Small intestine (tissue), 7 donors: ENCODE results near the gene REG1A. TPM values are rescaled to one million over a fixed set of nuclear protein-coding genes. Genes with fewer than 3 reads are reported as not detected.

Source experiments
- DNase-seq, 2 donors: peaks; one replicate each; pipeline versions ENCODE4 v3.0.0 to v3.0.0-alpha.2; 2013
- FAIRE-seq: peaks from 2 replicates; lab custom pipeline; 2012; peaks lifted over from hg19 to GRCh38; lab: Jason Lieb, UNC
- H3K27ac ChIP-seq, 3 donors: one replicate each; pipeline ENCODE4 v1.5.1; 2013; ENCODE audit warnings: low read length in 2 of 3, mild to moderate bottlenecking in 2 of 3, control low read depth in 1 of 3, inconsistent platforms in 1 of 3, low read depth in 1 of 3, moderate library complexity in 1 of 3
- H3K27me3 ChIP-seq, 3 donors: one replicate each; pipeline ENCODE4 v1.6.1; 2013; ENCODE audit warnings: low read length in 3 of 3, inconsistent platforms in 1 of 3; ENCODE audit not compliant: control insufficient read depth in 3 of 3, insufficient read depth in 3 of 3
- H3K36me3 ChIP-seq, 3 donors: one replicate each; pipeline ENCODE4 v1.6.1; 2013; ENCODE audit warnings: low read length in 3 of 3, inconsistent platforms in 1 of 3, low read depth in 1 of 3, mild to moderate bottlenecking in 1 of 3, moderate library complexity in 1 of 3; ENCODE audit not compliant: control insufficient read depth in 3 of 3, insufficient read depth in 2 of 3
- H3K4me1 ChIP-seq, 3 donors: one replicate each; pipeline ENCODE4 v1.6.1; 2013; ENCODE audit warnings: low read length in 2 of 3, inconsistent platforms in 1 of 3, low read depth in 1 of 3, mild to moderate bottlenecking in 1 of 3, moderate library complexity in 1 of 3; ENCODE audit not compliant: control insufficient read depth in 3 of 3, insufficient read depth in 2 of 3
- H3K4me3 ChIP-seq, 3 donors: one replicate each; pipeline ENCODE4 v1.5.1; 2013; ENCODE audit warnings: low read length in 3 of 3, control low read depth in 1 of 3, inconsistent platforms in 1 of 3, low read depth in 1 of 3, mild to moderate bottlenecking in 1 of 3, moderate library complexity in 1 of 3
- H3K9me3 ChIP-seq, 2 donors: one replicate each; pipeline ENCODE4 v1.6.1; 2013; ENCODE audit warnings: low read depth in 1 of 2, low read length in 1 of 2; ENCODE audit not compliant: control insufficient read depth in 2 of 2, insufficient read depth in 1 of 2
- WGBS, 3 donors: extraction: QIAGEN DNeasy Blood & Tissue Kit; methylation state at CpG; one replicate each; pipeline ENCODE4 v1.1.7; 2013; 5-methylcytosine and 5-hydroxymethylcytosine counted together
- polyA plus RNA-seq, 4 donors: library from polyadenylated mRNA; stranded (reverse) in 3 of 4; unstranded in 1 of 4; fragments of 200-250 nt in 3 of 4; fragments of 120-200 nt in 1 of 4; gene quantifications; one replicate each; pipeline versions ENCODE4 v1.2.1 to v1.2.3, GENCODE V29; 2013
- donor health status: healthy with polysubstance abuse.
- donor health status: control.
- donor health status: control.
- donor health status: Bipolar disorder and iron deficiency.
- donor health status: healthy.

Gene REG1A
- polyA plus RNA-seq, 4 donors: 0.93 to 31,869 (median 712) TPM

DNA sequence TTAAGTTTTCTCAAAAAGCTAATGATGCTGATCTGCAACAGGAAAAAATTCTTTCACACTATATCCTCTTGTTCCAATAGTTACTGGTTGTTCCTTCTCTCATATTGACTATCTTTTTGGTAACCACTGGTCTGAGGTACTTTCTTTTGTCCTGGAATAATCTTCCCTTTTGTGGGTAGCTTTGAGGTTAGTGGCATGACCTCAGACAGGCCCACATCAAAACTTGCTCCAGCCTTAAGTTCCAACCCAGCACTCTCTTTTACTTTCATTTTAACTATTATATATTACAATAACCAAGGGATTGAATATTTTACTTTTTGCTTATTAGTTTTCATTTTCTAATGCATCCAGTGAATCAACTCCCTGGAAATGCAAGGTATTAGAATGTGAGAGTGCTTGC lies 9.5 kb downstream of the REG1A start:
- no peaks in the 10 kb centered on the region for H3K4me1 ChIP-seq
- DNase-seq (no peak), FAIRE-seq (no peak)
- no peaks in the 10 kb centered on the region for H3K9me3 ChIP-seq
- no peak overlapping the region for H3K27ac ChIP-seq
- no peaks in the 10 kb centered on the region for H3K36me3 ChIP-seq
- H3K4me3 ChIP-seq: no peak overlapping the region
- peaks cover 0 to 9% (median 0%) of the 10 kb centered on the region in 3 donors for H3K27me3 ChIP-seq

DNA sequence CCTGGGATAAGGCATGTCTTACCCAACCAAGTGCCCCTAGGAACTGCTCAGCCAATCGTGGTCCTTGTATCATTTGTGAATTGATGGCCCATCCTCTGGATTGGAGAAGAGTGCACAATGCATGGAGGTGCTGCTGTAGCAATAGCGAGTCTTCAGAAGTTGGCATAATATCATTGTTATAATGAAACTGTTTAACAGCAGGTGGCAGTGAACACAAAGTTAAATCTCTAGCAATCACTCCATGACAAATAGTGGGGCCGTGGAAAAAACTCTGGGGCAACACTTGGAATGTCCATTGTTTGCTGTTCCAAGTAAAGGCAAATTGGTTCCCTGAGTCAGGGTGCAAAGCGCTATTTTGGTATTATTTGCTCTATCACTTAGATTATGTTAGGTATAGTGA lies 11.4 kb downstream of the REG1A start:
- no peak overlapping the region for H3K27ac ChIP-seq
- WGBS, 3 donors: 38 to 65% (median 43%) methylated on average over 4 of the region's 4 CpGs
- FAIRE-seq: no peak
- H3K9me3 ChIP-seq: no peaks in the 10 kb centered on the region
- H3K4me3 ChIP-seq: no peak overlapping the region
- H3K36me3 ChIP-seq: no peaks in the 10 kb centered on the region
- peaks cover 0 to 26% (median 0%) of the 10 kb centered on the region in 3 donors for H3K27me3 ChIP-seq
- no peak for DNase-seq
- H3K4me1 ChIP-seq: no peaks in the 10 kb centered on the region

DNA sequence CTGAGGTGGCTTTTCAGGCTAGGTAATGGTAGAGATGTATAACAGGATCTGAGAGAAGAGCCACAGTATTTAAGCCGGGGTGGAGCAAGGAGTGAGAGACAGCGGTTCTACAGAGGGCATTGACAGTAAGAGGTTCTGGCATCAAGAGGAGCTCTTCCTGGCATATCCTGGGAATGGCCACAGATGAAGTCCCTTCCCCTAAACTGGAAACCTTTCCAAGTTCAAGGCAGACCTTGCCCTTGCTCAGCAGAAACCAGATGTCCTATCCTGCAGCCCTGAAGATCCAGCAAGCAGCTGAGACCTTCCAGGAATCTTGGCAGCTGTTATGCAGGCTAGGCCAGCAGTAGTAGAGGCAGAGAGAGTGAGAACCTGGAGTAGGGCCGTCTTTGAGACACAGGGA lies 18.1 kb downstream of the REG1A start:
- no peaks in the 10 kb centered on the region for H3K4me1 ChIP-seq
- DNase-seq (no peak), FAIRE-seq (no peak)
- H3K36me3 ChIP-seq: no peaks in the 10 kb centered on the region
- H3K9me3 ChIP-seq: no peaks in the 10 kb centered on the region
- WGBS, 3 donors: 81 to 88% (median 87%) methylated on average over 3 of the region's 3 CpGs
- H3K4me3 ChIP-seq: no peak overlapping the region
- no peak overlapping the region for H3K27ac ChIP-seq
- H3K27me3 ChIP-seq: peaks cover 0 to 47% (median 0%) of the 10 kb centered on the region in 3 donors

DNA sequence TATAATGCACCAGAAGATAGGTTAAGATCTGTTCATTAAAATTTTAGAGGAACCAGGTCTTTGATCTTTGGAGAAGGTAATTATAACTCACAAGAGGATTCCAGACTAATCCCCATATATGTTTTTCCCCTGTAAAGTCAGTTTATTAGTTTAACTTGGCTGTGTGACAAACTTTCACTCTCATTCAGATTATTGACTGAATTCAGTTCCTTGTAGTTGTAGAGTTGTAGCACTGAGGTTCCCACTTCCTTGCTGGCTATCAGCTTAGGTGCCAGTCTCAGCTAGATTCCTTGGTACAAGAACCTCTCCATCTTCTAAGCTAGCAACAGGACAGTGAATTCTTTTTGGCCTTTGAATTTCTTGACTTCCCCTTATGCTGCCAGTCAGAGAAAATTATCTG lies 19.1 kb downstream of the REG1A start:
- no peaks in the 10 kb centered on the region for H3K9me3 ChIP-seq
- peak; percentile 75 to 84 for DNase-seq
- no peak for FAIRE-seq
- no peaks in the 10 kb centered on the region for H3K36me3 ChIP-seq
- H3K4me1 ChIP-seq: no peaks in the 10 kb centered on the region
- H3K27ac ChIP-seq: no peak overlapping the region
- no peak overlapping the region for H3K4me3 ChIP-seq
- peaks cover 0 to 41% (median 0%) of the 10 kb centered on the region in 3 donors for H3K27me3 ChIP-seq

DNA sequence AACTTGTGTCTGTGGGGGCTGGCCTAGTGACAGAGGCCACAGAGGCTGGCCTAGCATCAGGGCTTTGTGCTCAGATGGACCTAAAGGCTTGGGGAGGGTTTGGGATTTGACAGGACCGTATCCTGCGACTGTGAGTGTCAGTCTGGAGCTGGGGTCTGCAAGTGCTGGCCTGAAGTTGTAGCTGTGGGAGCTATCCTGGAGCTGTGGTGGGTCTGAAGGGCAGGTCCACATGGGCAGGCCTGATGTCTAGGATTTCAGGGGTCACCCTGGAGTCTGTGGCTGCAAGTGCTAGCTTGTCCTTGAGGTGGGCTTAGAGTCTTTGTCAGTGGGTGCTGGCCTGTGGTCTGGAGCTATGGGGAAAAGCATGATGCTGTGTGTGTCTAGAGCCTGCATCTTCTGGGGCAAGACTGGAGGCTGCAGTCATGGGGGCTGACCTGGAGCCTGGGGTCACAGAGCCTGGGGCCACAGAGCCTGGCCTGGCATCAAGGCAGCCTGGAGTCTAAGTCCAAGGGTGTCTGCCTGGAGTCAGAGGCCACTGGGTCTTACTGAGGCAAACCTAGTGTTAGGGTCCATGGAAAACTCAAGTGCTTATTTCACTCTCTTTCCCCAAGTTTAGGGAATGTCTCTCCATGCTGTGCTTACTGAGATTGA lies 35.7 kb downstream of the REG1A start:
- Histone ChIP-seq H3K4me1 (peaks cover 0 to 3% (median 0%) of the 10 kb centered on the region in 3 donors), H3K27me3 (peaks cover 0 to 21% (median 0%) of the 10 kb centered on the region in 3 donors), H3K36me3 (no peaks in the 10 kb centered on the region), H3K9me3 (peaks cover 0 to 25% of the 10 kb centered on the region in 2 donors), H3K4me3 (no peak overlapping the region), H3K27ac (no peak overlapping the region)
- FAIRE-seq (no peak), DNase-seq (no peak)
- 79 to 92% (median 82%) methylated on average over 2 of the region's 2 CpGs for WGBS, 3 donors

DNA sequence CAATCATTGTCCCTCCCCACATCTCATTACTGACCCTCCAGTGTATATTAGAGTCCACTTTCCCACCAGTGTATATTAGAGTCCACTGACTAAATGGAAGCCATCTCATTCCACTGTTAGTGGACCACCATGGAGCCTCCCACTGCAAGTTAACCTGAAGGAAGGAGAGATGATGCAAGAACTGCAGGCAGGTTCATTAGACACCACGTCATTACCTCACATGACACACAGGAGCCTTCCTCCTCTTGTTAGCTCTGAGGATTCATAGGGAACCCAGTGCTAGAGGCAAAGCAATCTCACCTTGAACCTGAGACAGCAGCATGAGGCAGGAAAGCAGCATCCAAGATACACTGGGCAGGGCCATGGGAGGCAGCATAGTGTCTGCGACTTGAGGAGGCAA lies 38.7 kb downstream of the REG1A start:
- WGBS, 3 donors: 64 to 81% (median 74%) methylated on average over 2 of the region's 2 CpGs

GRCh38 chr2:79159653-79160052 lies 39.4 kb downstream of the REG1A start, which contains the start of gene REG3A:
TSS of gene REG3A (minus strand) at chr2:79159753. CDS start at chr2:79159405, 348 bp downstream.
- H3K27me3 ChIP-seq: peaks cover 0 to 16% (median 0%) of the 10 kb centered on the region in 3 donors
- H3K36me3 ChIP-seq: no peaks in the 10 kb centered on the region
- no peak within 1 kb of the TSS for H3K27ac ChIP-seq
- FAIRE-seq (no peak), DNase-seq (no peak)
- H3K9me3 ChIP-seq: peaks cover 0 to 33% of the 10 kb centered on the region in 2 donors
- no peak within 1 kb of the TSS for H3K4me3 ChIP-seq
- peaks cover 0 to 3% (median 0%) of the 10 kb centered on the region in 3 donors for H3K4me1 ChIP-seq

More for the DNA sequence above, 38.7 kb downstream of the REG1A start:
- no peak overlapping the region for H3K27ac ChIP-seq
- peaks cover 0 to 27% of the 10 kb centered on the region in 2 donors for H3K9me3 ChIP-seq
- H3K36me3 ChIP-seq: no peaks in the 10 kb centered on the region
- H3K4me3 ChIP-seq: no peak overlapping the region
- peaks cover 0 to 17% (median 0%) of the 10 kb centered on the region in 3 donors for H3K27me3 ChIP-seq
- no peak for DNase-seq
- FAIRE-seq: no peak
- peaks cover 0 to 3% (median 0%) of the 10 kb centered on the region in 3 donors for H3K4me1 ChIP-seq

DNA sequence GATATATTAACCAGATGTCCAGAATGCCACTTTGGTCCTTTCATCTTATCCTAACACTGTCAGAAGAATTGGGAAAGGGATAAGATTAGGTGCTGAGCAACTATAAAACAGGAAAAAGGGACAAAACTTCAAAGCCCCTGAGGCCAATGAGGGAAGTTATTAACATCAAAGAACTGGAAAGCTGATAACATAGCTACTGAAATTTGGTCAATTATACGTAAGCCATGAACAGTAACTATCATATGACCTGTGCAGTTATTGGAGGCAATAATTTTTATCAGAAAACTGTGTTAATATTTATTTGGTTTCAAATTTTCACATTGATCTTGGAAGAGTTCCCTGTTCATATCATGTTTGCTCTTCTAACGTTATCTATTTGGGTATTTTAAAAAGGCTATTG lies 41.8 kb downstream of the REG1A start:
- Histone ChIP-seq H3K27ac (no peak overlapping the region), H3K4me3 (no peak overlapping the region), H3K36me3 (no peaks in the 10 kb centered on the region), H3K27me3 (peaks cover 0 to 16% (median 0%) of the 10 kb centered on the region in 3 donors), H3K4me1 (peaks cover 0 to 3% (median 0%) of the 10 kb centered on the region in 3 donors), H3K9me3 (peaks cover 0 to 26% of the 10 kb centered on the region in 2 donors)
- peak; percentile 48 to 75 for DNase-seq
- 9 to 47% (median 26%) methylated on average over 2 of the region's 2 CpGs for WGBS, 3 donors
- no peak for FAIRE-seq
